ENCODE results near the gene SPATA7. TPM values are rescaled to one million over a fixed set of nuclear protein-coding genes. Genes with fewer than 3 reads are reported as not detected.

Gene SPATA7
- total RNA-seq, result 18.9 and 19.4 TPM in 2 replicates
- long read RNA-seq, transcript SPATA7-203 (12 exons, 2,123 nt), result major isoform, 41 of 89 reads
- long read RNA-seq, transcript SPATA7-202 (11 exons, 1,891 nt), result minor isoform, 12 of 89 reads
- long read RNA-seq, partial matches to known transcripts, result 5 of 89 reads
- long read RNA-seq, other reads (novel, unspliced or antisense), result 30 of 89 reads

GRCh38 chr14:88385212-88386101 lies at the start of gene SPATA7:
SPATA7 (plus strand) TSS chr14:88385657; CDS start chr14:88385819, 162 bp downstream.
- Mint-ChIP-seq H3K27ac (ENCODE audit: unreplicated experiment) (peak within 1 kb of the TSS; percentile 99), H3K4me3 (peak within 1 kb of the TSS; percentile 96), H3K9me3 (no peaks in the 10 kb centered on the region), H3K36me3 (ENCODE audit: low read depth) (no peaks in the 10 kb centered on the region), H3K27me3 (ENCODE audit: low read depth) (peaks cover 20% of the 10 kb centered on the region), H3K4me1 (peaks cover 22% of the 10 kb centered on the region)
- no peak for TF ChIP-seq CTCF (conservative IDR thresholded peaks at IDR 0.05)
- DNase-seq (ENCODE audit: low read depth, low spot score), result peak; percentile 92

- no peaks in the 10 kb centered on the region for H3K36me3 Mint-ChIP-seq (ENCODE audit: low read depth)
- peaks cover 2% of the 10 kb centered on the region for H3K27me3 Mint-ChIP-seq (ENCODE audit: low read depth)
- no peak for DNase-seq (ENCODE audit: low read depth, low spot score)
- no peak overlapping the region for H3K4me3 Mint-ChIP-seq
- no peak for TF ChIP-seq CTCF (conservative IDR thresholded peaks at IDR 0.05)
- no peak overlapping the region for H3K27ac Mint-ChIP-seq (ENCODE audit: unreplicated experiment)
- no peaks in the 10 kb centered on the region for H3K9me3 Mint-ChIP-seq
- no peaks in the 10 kb centered on the region for H3K4me1 Mint-ChIP-seq
These were observed 45.1 kb upstream of the SPATA7 start for GRCh38 chr14:88340357-88340756.

- no peak overlapping the region for H3K4me3 Mint-ChIP-seq
- H3K27ac Mint-ChIP-seq (ENCODE audit: unreplicated experiment), result no peak overlapping the region
- H3K36me3 Mint-ChIP-seq (ENCODE audit: low read depth), result no peaks in the 10 kb centered on the region
- no peak for DNase-seq (ENCODE audit: low read depth, low spot score)
- TF ChIP-seq CTCF (conservative IDR thresholded peaks at IDR 0.05), result no peak
- no peaks in the 10 kb centered on the region for H3K9me3 Mint-ChIP-seq
- H3K27me3 Mint-ChIP-seq (ENCODE audit: low read depth), result peaks cover 4% of the 10 kb centered on the region
- H3K4me1 Mint-ChIP-seq, result no peaks in the 10 kb centered on the region
These were observed 42.5 kb upstream of the SPATA7 start for GRCh38 chr14:88342980-88343379.

DNA sequence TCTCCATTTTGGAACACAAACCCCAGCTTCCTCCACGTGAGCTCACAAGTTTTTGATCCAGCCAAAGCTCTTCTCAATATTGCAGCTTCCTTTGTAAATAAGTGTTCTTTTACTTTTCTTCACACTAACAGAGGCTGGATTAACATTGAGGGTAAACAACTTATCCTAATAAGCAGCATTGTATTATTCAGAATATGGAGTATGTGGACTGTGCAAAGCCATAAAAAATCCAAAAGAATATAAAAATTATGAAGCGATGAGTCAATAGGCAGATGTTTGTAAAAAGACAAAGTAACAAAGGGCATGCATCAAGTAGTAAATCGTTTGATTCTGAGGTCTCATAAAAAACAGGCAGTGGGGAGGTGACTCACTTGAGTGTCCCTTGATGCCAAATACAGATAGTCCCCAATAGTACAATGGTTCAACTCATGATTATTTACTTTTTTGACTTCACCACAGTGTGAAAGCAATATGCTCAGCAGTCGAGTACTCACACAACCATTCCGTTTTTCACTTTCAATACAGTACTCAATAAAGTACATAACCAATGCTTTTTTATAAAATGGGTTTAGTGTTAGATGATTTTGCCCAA lies 39.3 kb upstream of the SPATA7 start:
- Mint-ChIP-seq H3K27ac (ENCODE audit: unreplicated experiment) (no peak overlapping the region), H3K4me1 (peaks cover 7% of the 10 kb centered on the region), H3K4me3 (no peak overlapping the region), H3K27me3 (ENCODE audit: low read depth) (peaks cover 4% of the 10 kb centered on the region), H3K9me3 (no peaks in the 10 kb centered on the region), H3K36me3 (ENCODE audit: low read depth) (no peaks in the 10 kb centered on the region)
- TF ChIP-seq CTCF (conservative IDR thresholded peaks at IDR 0.05), result no peak
- no peak for DNase-seq (ENCODE audit: low read depth, low spot score)

- TF ChIP-seq CTCF (conservative IDR thresholded peaks at IDR 0.05), result no peak
These were observed 36.9 kb upstream of the SPATA7 start for GRCh38 chr14:88348546-88348945.

More at GRCh38 chr14:88348546-88348945, 36.9 kb upstream of the SPATA7 start:
- H3K36me3 Mint-ChIP-seq (ENCODE audit: low read depth), result no peaks in the 10 kb centered on the region
- no peak for DNase-seq (ENCODE audit: low read depth, low spot score)
- peaks cover 24% of the 10 kb centered on the region for H3K4me1 Mint-ChIP-seq
- H3K27ac Mint-ChIP-seq (ENCODE audit: unreplicated experiment), result no peak overlapping the region
- H3K4me3 Mint-ChIP-seq, result no peak overlapping the region
- peaks cover 4% of the 10 kb centered on the region for H3K27me3 Mint-ChIP-seq (ENCODE audit: low read depth)
- no peaks in the 10 kb centered on the region for H3K9me3 Mint-ChIP-seq

Data from neural crest cell (in vitro differentiated cells).